DND-41 (cell line): Measurements from ENCODE around the gene ARF1.

Experiments
- ATAC-seq: fragments of 200-7000 bp; cut with Tn5 transposase; 3 replicates; pipeline ENCODE4 v1.9.1; 2021; ENCODE audit warnings: low read depth; ENCODE audit not compliant: insufficient read depth
- DNase-seq: peaks from one replicate; pipeline ENCODE4 v3.0.0-alpha.2; 2020
- H2AFZ ChIP-seq: 2 replicates; pipeline ENCODE4 v1.6.0; 2012; ENCODE audit warnings: low read depth, low read length
- H3K27ac ChIP-seq: 2 replicates; pipeline ENCODE4 v1.5.1; 2012; ENCODE audit warnings: low read length, inconsistent platforms
- H3K27me3 ChIP-seq: fragments of 200-600 bp; sonication (generic); 2 replicates; pipeline ENCODE4 v1.6.0; 2012; ENCODE audit warnings: low read length, mild to moderate bottlenecking, inconsistent platforms; ENCODE audit not compliant: insufficient read depth, poor library complexity
- H3K36me3 ChIP-seq: 2 replicates; pipeline ENCODE4 v1.5.1; 2012; ENCODE audit warnings: low read length, inconsistent platforms; ENCODE audit not compliant: insufficient read depth
- H3K4me1 ChIP-seq: 2 replicates; pipeline ENCODE4 v1.5.1; 2012; ENCODE audit warnings: mild to moderate bottlenecking, low read length; ENCODE audit not compliant: insufficient read depth
- H3K4me2 ChIP-seq: 2 replicates; pipeline ENCODE4 v1.6.0; 2012; ENCODE audit warnings: mild to moderate bottlenecking, moderate library complexity, low read length, inconsistent platforms; ENCODE audit not compliant: insufficient read depth
- H3K4me3 ChIP-seq, 2 experiments: fragments of 200-600 bp in 1 of 2; shearing (Covaris generic) in 1 of 2; 2 replicates each; pipeline ENCODE4 v1.5.1; 2012 to 2016; ENCODE audit warnings: inconsistent platforms in 2 of 2, low read length in 2 of 2, mild to moderate bottlenecking in 2 of 2, low read depth in 1 of 2, moderate library complexity in 1 of 2
- H3K79me2 ChIP-seq: 2 replicates; pipeline ENCODE4 v1.6.0; 2012; ENCODE audit warnings: low read length, inconsistent platforms; ENCODE audit not compliant: insufficient read depth
- H3K9ac ChIP-seq: 2 replicates; pipeline ENCODE4 v1.6.0; 2012; ENCODE audit warnings: low read depth, mild to moderate bottlenecking, inconsistent platforms, low read length, moderate library complexity
- H3K9me3 ChIP-seq: 2 replicates; pipeline ENCODE4 v1.5.1; 2012; ENCODE audit warnings: low read length, moderate library complexity, mild to moderate bottlenecking, inconsistent platforms; ENCODE audit not compliant: insufficient read depth, severe bottlenecking
- H4K20me1 ChIP-seq: 2 replicates; pipeline ENCODE4 v1.6.0; 2012; ENCODE audit warnings: low read length; ENCODE audit not compliant: insufficient read depth
- CTCF ChIP-seq: IDR thresholded peaks from 2 replicates; pipeline ENCODE4 v1.5.1; 2012; ENCODE audit warnings: borderline replicate concordance, low read length, moderate library complexity, mild to moderate bottlenecking; ENCODE audit not compliant: poor library complexity, severe bottlenecking; ENCODE audit errors: extremely low read depth
- EZH2 ChIP-seq: IDR thresholded peaks from 3 replicates; pipeline ENCODE4 v1.6.1; 2012; ENCODE audit warnings: borderline replicate concordance, low read depth, mild to moderate bottlenecking, moderate library complexity, low read length, inconsistent platforms; ENCODE audit not compliant: severe bottlenecking

ARF1 gene

DNA sequence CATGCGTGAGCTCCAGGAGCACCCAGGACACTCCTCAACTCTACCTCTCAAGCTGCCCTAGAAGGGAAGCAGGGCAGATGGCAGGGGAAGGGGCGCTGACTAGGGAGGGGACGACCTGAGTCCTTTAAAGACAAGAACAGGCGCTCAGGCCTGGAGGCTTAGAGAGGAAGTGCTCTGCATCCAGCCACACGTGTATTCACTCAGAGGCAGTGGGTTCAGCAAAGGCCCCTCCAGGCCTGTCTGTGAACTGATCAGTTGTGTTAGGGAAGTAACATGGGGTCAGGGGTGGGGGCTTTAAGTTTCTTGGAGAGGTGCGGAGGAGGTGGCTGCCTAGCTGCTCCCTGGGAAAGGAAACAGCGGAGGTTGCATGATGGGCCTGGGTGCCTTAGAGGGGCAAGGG is 37.1 kb upstream of the ARF1 start:
- TF ChIP-seq EZH2 (no peak), CTCF (no peak)
- no peak overlapping the region for H3K27ac ChIP-seq
- H3K9me3 ChIP-seq: no peaks in the 10 kb centered on the region
- no peaks in the 10 kb centered on the region for H3K79me2 ChIP-seq
- H3K4me3 ChIP-seq: no peak overlapping the region
- no peak overlapping the region for H3K4me2 ChIP-seq
- H2AFZ ChIP-seq: no peak overlapping the region
- H4K20me1 ChIP-seq: no peaks in the 10 kb centered on the region
- H3K9ac ChIP-seq: no peak overlapping the region
- no peaks in the 10 kb centered on the region for H3K36me3 ChIP-seq
- no peaks in the 10 kb centered on the region for H3K27me3 ChIP-seq
- ATAC-seq (no peak), DNase-seq (no peak)
- no peaks in the 10 kb centered on the region for H3K4me1 ChIP-seq

- DNase-seq (no peak), ATAC-seq (no peak)
- H3K27ac ChIP-seq: no peak overlapping the region
- H2AFZ ChIP-seq: no peak overlapping the region
- H3K9ac ChIP-seq: no peak overlapping the region
- H3K4me2 ChIP-seq: no peak overlapping the region
- H3K79me2 ChIP-seq: no peaks in the 10 kb centered on the region
- no peaks in the 10 kb centered on the region for H4K20me1 ChIP-seq
- H3K36me3 ChIP-seq: no peaks in the 10 kb centered on the region
- H3K4me3 ChIP-seq: no peak overlapping the region
- no peaks in the 10 kb centered on the region for H3K27me3 ChIP-seq
- TF ChIP-seq CTCF (no peak), EZH2 (no peak)
- H3K4me1 ChIP-seq: no peaks in the 10 kb centered on the region
- no peaks in the 10 kb centered on the region for H3K9me3 ChIP-seq
These were observed 36.6 kb upstream of the ARF1 start for GRCh38 chr1:228045871-228046270.

DNA sequence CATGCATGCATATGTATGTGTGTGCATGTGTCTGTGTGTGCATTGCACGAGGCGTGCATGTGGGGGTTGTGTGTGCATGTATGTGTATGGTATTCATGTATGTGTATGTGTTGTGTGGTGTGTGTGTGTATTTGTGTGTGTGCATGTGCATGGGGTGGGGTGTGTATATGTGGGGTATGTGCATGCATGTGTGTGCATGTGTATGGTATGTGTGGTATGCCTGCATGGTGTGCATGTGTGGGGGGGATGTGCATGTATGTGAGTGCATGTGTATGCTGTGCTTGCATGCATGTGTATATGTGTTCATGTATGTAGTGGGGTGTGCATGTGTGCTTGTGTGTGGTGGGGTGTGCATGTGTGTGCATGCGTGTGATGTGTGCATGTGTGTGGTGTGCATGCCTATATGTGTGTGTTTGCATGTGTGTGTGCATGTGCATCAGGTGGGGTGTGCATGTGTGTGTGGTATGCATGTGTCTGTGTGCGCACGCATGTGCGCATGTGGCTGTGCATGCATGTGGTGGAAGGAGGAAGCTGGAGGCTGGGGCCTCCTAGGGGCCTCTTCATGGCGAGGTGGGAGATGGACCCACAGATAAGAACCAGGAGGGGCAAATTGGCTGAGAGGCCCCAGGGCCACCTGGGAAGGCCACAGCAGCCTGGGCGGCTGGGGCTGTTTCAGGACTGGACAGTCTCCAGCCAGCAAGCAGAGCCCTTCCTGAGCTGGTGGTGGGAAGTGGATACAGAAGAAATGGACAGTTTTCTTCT is 35.9 kb upstream of the ARF1 start:
- ATAC-seq: no peak

More for the DNA sequence above, 35.9 kb upstream of the ARF1 start:
- Histone ChIP-seq H3K27me3 (no peaks in the 10 kb centered on the region), H4K20me1 (no peaks in the 10 kb centered on the region), H3K9me3 (no peaks in the 10 kb centered on the region), H3K4me3 (no peak overlapping the region), H3K4me2 (no peak overlapping the region), H3K79me2 (no peaks in the 10 kb centered on the region), H3K4me1 (no peaks in the 10 kb centered on the region), H3K36me3 (no peaks in the 10 kb centered on the region), H3K9ac (no peak overlapping the region), H3K27ac (no peak overlapping the region), H2AFZ (no peak overlapping the region)
- no peak for DNase-seq
- TF ChIP-seq CTCF (no peak), EZH2 (no peak)
